Left renal cortex interstitium (tissue), 4 donors: Measurements from ENCODE around the gene NPDC1. TPM values are rescaled to one million over a fixed set of nuclear protein-coding genes. Genes with fewer than 3 reads are reported as not detected.

Experiments
- DNase-seq, 4 donors: peaks; one replicate each; pipeline ENCODE4 v3.0.0-alpha.2; 2013; ENCODE audit warnings: low read depth in 4 of 4, low spot score in 2 of 4, missing footprints in 1 of 4
- polyA plus RNA-seq, 4 donors: library from polyadenylated mRNA; unstranded; fragments of 120-200 nt; gene quantifications; one replicate each; pipeline ENCODE4 v1.2.1, GENCODE V29; 2013; ENCODE audit not compliant: insufficient read length in 4 of 4

Gene NPDC1, protein sequence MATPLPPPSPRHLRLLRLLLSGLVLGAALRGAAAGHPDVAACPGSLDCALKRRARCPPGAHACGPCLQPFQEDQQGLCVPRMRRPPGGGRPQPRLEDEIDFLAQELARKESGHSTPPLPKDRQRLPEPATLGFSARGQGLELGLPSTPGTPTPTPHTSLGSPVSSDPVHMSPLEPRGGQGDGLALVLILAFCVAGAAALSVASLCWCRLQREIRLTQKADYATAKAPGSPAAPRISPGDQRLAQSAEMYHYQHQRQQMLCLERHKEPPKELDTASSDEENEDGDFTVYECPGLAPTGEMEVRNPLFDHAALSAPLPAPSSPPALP
- 10 to 100 TPM; 19.8 to 46.8 (median 34.4) TPM for polyA plus RNA-seq

DNA sequence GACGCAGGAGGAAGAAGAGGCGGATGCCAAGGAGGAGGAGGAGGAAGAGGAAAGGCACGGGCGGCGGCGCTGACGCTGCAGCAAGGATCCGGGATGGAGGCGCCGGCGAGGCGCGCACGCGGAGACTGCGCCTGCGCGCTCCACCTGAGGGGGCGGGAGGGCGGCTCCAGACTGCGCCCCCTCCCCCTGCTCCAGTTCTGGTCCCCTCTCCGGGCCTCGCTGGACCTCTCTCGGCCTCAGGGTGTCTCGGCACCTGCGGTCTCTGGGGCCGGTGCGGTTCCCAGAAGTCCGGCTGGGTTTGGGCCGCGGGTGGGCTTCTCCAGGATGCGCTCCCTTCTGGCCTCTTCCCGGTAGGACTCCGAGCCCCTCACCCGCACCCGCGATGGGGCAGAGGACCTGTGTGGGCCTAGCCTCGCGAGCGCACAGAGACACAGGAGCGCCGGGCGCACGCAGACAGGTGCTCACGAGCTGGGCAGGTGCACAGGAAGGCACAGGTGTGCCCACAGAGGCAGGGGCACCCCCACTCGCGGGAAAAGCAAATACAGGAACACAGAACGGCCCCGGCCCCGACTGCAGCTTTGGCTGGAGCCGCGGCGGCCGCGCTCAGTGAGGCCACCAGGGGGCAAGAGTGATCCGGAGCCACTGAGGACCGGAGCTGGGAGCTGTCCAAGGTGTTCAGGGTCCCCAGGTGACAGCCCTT, at the start of gene NPDC1:
TSS of gene NPDC1 (minus strand) at position 90 of the 700 bp plus-strand sequence. CDS start 188 bp downstream, outside the sequence.
- peak in 1 of 4 donors; percentile 73 for DNase-seq

DNA sequence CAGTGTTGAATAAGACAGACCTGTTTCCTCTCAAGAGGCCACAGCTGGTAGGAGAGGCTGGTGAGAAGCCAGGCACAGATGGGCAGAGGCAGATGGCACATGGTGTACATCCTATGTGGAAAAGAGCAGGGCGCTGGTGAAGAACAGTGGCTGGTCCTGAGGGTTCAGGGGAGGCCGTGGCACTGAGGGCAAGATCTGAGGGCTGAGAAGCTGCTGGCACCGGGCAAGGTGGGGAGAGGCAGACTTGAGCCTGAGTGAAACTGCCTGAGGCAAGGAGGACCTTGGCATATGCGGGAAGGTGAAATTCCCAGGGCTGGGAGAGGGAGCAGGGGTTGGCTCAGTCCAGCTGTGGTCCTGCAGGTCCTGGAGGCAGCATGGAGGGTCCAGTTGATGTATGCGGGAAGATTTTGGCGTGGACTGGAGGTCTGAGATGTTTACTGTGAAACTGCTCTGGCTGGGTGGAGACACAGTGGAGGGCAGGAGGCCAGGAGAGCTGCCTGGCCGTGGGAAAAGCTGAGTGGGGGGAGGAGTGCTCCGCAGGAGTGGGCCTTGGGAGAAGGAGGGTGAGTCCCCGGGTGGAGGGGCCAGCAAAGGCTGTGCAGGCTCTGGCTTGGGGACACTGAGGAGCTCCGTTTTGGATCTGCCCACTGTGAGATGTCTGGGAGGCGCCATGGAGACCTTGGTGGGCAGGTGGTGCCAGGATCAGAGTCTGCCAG, 43.4 kb upstream of the NPDC1 start:
- no peak for DNase-seq

DNA sequence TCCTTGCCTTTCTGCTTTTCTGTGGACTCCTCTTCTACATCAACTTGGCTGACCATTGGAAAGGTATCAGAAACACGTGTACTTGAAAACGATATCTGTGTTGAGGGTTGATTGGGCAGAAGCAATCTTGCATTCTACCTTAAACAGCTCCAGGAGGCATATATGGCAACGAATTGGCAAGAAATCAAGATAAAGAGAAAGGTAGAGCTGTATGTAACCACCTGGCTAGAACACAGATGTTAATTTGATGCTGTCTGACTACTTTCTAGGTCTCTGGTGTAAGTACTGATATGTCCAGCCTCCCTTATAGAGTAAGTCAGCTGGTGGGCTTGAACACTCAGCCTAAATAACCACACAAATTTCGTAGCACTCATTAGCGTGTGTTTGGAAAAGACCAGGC, 42.1 kb upstream of the NPDC1 start:
- no peak for DNase-seq

DNA sequence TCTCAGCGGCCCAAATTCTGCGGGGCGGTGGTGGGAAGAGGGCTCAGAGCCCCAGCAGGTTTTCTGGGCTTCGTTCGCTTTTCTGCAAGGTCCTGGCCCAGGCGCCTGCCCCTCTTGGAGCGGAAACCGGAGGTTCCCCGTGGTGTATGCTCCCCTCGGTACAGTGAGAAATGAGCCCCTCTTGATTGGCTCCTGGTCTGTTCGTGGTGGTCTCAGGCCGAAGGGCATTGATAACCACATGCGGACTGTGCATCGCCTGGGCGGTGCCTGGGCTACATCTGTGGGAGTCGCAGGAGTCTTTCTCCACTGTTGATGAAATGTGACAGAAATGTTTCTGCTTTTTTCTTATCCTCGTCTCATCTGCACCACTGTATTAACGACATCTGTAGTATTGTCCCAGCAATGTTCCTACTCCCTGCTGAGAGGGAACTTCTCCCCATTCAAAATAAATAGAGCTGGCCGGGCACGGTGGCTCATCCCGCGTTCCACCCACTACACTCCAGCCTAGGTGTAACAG, 41.5 kb upstream of the NPDC1 start:
- no peak for DNase-seq

DNA sequence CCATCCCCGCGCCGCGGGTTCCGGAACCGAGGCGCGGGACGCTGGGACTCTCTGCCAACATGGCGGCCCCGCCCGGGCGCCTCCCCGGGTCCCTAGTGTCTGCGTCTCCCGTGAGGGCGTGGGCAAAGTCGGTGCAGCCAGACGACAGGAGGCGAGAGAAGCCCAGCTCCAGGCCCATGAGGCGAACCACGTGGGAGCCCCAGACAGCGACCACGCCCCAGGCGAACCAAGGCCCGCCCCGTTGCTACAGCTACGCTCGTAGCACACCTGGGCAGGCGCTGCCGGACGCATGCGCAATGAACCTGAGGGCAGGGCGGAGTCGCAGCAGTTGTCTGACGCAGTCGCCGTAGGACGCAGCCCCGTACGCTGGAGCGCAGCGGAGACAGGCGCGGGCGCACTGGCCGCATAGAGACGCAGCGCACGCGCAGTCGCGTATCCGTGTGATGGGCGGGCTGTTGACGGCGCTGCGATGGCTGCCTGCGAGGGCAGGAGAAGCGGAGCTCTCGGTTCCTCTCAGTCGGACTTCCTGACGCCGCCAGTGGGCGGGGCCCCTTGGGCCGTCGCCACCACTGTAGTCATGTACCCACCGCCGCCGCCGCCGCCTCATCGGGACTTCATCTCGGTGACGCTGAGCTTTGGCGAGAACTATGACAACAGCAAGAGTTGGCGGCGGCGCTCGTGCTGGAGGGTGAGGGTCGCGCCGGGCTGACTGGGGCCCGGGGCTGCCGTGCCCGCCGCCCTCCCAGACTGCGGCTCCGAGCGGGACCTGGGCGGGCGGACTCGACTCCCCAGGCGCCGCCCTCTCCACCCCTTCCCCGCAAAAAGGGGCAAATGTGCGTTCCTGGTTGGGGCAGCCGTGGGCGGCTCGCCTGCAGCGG, 40.8 kb upstream of the NPDC1 start, which contains the start of gene MAN1B1:
TSS of gene MAN1B1 (plus strand) at position 455 of the 878 bp plus-strand sequence. CDS start at position 470, 15 bp downstream.
- peak; percentile 81 to 97 (median 96) for DNase-seq

DNA sequence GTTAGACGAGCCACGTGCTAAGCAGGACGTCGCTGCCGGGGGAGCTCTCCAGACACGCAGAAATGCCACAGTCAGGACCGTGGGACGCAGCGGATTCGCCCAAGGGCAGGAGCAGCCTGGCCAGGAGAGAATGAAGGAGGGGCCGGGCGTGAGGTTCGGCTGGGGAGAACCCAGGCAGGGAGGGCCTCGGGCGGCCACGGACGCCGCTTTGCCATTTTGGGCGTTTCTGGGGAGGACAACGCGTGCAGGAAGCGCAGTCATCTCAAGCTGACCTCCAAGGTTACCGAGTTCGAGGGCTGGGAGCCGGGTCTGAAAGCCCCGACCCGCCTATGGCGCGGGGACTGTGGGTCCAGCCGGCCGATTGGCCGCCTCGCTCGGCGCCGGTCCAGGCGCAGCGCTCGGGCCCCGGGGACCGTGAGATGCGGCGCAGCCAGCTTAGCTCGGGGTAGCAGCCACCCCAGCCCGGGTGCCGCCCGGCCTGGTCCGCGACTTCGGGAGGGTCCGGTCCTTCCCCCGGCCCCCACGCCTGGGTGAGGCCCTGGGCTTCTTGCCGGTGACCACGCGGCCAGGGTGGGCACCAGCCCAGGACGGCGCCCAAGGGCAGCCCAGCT, 40.0 kb upstream of the NPDC1 start:
- DNase-seq, result no peak

DNA sequence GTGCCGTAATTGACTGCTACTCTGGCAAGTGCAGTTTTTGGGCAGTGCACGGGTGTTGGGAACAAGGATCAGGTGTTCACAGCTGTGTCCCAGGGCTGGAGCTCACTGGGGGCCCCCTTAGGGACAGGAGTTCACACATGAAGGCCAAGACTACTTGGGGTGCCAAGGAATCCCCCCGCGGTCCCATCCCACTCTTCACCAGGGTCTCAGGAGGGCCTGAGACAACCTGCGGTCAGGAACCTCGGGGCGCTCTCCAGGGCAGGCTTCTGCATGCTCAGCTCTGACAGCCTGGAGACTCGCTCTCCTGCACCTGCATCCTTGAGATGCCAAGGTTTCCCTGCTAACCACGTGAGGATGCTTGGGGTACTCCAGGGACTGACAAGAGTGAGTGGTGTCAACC, 38.5 kb upstream of the NPDC1 start:
- DNase-seq, result no peak

DNA sequence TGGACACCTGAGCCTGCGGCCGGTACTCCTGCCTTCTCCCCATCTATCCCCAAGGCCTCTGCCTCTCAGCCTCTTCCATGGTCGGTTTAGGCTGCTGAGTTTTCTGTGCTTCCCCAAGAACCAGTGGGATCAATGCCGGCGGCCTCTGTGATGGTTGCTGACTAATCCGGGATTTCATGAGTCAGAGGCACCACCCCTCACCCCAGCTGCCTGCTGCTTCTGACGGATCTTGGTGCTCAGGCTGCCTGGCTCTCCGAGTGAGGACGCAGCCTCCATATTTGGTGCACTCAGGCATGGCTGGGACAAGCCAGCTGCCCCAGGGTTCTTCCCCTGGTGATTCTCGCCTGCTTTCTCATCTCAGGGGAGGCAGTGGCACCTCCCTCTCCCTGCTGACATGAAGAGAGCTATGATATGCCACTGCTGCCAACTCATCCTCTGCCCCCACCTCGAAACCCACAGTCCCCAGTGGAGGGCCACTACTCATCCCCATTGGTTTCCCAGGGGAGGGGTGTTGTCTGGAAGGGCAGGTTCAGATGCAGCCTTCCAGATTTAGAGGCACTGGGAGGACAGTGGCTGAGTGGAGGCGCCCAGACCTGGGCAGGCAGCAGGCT, 37.5 kb upstream of the NPDC1 start:
- DNase-seq, result no peak

DNA sequence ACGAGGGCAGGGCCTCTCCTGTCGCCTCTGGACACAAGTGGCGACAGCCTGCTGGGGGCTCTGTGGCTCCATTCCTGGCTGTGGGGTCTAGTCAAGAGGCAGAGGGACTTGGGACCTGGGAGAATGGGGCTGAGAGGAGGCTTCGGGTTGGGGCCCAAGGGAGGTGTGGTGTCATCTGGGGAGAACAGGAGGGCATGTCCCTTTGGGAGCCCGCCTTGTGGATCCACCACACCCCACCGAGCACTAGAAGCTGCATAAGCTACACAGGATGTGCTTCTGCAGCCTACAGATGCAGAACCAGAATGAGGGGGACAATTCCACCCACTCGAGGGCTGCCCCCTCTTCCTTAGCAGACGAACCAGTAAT, 36.9 kb upstream of the NPDC1 start:
- no peak for DNase-seq

DNA sequence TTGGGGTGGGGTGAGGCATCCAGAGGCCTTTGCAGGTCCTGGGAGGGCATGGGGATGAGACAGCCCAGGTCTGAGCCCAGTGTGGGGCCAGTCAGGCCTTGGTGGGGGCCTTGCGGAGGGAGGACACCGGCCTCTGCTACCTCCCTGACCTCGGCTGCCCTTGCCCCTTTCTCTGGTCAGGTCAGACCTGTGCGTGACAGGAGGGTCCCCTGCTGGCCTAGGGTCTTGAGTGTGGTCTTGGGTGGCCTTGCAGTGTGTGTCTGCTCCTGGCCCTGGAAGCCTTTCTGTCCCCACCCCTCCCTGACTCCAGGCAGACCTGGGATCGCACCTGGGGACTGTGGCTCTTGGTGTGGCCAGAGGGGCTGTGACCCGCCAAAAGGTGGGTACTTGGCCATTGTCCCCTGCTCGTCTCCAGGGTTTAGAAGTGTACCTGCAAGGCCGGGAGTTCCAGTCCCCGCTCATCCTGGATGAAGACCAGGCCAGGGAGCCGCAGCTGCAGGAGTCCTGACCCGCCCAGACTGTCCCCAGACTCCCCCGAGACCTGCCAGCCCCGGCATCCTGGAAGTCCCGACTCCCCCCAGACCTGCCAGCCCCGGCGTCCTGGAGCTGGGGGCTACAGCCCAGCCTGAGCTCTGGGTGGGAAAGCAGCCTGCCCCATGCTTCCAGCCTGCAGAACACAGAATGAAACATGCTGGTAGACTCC, 36.4 kb upstream of the NPDC1 start:
- no peak for DNase-seq

DNA sequence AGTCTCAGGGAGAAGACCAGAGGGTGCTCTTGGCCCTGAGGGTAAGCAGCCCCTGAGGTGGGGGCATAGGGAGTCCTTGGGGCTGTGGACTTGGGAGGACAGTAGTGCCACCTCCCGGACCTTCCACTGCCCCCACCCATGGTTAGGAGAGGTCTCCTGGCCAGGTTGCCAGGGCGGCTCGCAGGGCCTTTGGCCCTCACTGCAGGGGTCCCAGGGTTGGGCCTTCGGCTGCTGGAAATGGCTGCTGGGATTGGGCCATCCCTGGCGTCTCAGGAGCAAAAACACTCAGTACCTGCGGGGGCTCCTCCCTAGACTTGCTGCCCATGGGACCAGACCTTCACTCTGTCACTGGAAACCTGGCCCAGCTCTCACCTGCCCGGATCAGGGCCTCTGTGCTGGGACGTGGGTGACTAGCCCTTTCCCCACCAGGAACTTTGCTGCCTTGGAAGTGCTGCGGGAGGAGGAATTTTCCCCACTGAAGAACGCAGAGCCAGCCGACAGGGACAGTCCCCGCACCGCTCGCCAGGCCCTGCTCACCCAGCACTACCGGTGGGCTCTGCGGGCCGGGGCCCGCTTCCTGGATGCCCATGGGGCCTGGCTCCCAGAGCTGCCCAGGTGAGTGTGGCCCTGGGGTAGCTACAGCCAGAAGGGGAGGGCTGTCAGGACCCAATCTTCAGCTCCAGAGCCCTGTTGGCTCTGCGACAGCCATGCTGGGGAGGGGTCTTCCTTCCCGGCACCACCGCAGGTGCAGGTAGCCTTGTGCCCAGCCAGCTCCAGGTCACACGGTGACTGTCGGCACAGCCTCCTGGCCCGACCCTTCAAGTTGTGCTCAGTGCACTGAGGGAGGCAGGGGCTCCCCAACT, 34.5 kb upstream of the NPDC1 start:
- DNase-seq, result no peak

DNA sequence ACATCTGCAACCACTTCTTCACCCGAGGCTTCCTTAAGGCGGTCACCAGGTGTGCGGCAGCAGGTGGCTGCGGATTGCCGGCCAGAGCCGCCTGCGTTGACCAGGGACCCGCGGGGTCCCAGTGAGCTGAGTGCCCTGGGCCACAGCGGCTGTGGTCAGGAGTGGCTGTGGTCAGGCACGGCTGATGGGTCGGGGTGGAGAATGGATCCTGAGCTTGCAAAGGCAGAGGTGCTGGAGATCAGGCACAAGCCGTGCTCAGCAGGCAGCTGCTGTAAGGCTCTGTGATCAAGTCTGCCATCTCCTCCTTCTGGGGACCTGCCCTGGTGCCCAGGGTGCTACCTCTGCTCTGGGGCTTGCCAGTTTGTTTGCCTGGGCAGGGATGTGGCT, 33.4 kb upstream of the NPDC1 start:
- no peak for DNase-seq

DNA sequence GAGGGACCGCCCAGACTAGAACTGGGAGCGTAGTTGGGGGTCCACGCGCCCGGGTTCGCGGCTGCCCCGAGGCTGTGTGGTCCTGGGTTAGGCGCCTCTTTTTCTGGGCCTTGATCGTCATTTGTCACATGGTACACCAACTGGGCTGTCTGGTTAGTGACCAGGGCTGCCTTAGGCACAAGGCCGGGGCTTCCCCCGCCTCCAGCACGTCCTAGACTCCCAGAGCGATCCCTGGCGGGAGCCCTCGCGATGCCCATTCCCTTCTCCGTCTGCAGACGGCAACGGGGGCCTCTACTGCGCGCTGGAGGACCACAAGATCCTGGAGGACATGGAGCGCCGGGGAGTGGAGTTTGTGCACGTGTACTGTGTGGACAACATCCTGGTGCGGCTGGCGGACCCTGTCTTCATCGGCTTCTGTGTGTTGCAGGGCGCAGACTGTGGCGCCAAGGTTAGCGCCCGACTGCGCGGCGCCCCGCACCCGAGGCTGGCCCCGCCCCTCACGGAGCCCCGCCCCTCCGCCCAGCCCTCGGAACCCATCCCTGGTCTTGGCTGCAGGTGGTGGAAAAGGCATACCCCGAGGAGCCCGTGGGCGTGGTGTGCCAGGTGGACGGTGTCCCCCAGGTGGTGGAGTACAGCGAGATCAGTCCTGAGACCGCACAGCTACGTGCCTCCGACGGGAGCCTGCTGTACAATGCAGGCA, 32.9 kb upstream of the NPDC1 start:
- DNase-seq, result no peak

DNA sequence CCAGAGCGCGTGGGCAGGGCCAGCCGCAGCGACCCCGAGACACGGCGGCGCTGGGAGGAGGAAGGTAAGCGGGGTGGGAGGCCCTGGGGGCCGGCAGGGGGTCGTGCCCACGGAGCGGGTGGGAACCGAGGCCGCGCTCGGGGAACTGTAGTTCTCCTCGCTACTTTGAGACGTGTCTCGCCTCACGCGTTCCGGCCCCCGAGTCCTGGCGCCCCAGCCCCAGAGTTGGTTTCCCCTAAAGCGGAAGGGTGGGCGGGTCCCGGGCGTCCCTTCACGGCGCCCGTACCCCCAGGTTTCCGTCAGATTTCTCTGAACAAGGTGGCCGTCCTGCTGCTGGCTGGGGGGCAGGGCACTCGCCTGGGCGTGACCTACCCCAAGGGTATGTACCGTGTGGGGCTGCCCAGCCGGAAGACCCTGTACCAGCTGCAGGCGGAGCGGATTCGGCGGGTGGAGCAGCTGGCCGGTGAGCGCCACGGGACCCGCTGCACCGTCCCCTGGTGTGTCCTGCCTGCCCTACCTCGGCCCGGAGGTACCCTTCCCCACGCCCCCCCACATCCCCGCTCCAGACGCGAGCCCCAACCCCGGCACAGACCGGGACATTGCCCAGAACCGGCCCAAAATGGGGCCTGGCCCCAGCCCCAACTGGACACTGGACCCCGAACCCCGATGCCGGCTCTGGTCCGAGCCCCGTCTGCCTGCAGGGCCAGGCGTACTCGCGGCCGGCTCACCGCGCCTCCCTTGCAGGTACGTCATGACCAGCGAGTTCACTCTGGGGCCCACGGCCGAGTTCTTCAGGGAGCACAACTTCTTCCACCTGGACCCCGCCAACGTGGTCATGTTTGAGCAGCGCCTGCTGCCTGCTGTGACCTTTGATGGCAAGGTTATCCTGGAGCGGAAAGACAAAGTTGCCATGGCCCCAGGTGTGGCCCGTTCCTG, 32.0 kb upstream of the NPDC1 start:
- DNase-seq, result no peak

DNA sequence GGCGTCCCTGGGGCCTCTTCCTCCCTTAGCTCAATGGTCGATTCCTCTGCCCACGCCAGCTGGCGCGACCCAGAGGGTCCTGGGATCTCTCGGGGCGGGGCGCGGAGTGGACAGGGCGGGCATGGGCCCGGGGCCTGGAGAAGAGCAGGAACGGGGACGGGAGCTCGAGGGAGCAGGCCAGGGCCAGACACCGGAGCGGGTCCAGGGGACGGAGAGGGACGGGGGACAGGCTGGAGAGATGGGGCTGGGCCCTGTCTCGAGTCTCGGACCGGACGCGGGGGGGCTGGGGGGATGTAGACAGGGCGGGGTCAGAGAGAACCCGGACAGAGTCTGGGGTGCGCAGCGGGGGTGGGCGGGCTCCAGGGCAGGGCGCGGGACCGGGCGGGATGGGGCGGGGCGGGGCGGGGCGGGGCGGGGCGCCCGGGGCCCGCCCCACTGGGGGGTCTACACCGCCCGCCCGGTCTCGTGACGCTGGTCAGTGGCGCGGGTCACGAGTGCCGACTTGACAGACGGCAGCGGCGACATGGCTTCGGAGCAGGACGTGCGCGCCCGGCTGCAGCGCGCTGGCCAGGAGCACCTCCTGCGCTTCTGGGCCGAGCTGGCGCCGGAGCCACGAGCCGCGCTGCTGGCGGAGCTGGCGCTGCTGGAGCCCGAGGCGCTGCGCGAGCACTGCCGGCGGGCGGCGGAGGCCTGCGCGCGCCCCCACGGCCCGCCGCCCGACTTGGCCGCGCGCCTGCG, 31.2 kb upstream of the NPDC1 start, which contains the start of gene UAP1L1:
TSS of gene UAP1L1 (plus strand) at position 508 of the 738 bp plus-strand sequence. CDS start at position 524, 16 bp downstream.
- no peak for DNase-seq
